ENCODE data around the gene CRIP2.

The CRIP2 gene

GRCh38 chr14:105498430-105499255, 24.0 kb downstream of the CRIP2 start:
- DNase-seq (ENCODE audit: low spot score): no peak

GRCh38 chr14:105499256-105500035, 24.8 kb downstream of the CRIP2 start:
- no peak for DNase-seq (ENCODE audit: low spot score)

- DNase-seq (ENCODE audit: low spot score): no peak
These were observed 25.6 kb downstream of the CRIP2 start for GRCh38 chr14:105500036-105500725.

- no peak for DNase-seq (ENCODE audit: low spot score)
These were observed 26.1 kb downstream of the CRIP2 start for GRCh38 chr14:105500726-105501101.

GRCh38 chr14:105501504-105502291, 27.1 kb downstream of the CRIP2 start:
- DNase-seq (ENCODE audit: low spot score): no peak

GRCh38 chr14:105502446-105503295, 28.1 kb downstream of the CRIP2 start:
- DNase-seq (ENCODE audit: low spot score): no peak

GRCh38 chr14:105503296-105503640, 28.6 kb downstream of the CRIP2 start:
- no peak for DNase-seq (ENCODE audit: low spot score)

- no peak for DNase-seq (ENCODE audit: low spot score)
These were observed 29.5 kb downstream of the CRIP2 start for GRCh38 chr14:105503935-105504692.

GRCh38 chr14:105505101-105505500, 30.5 kb downstream of the CRIP2 start:
- DNase-seq (ENCODE audit: low spot score): no peak

- no peak for DNase-seq (ENCODE audit: low spot score)
These were observed 32.6 kb downstream of the CRIP2 start for GRCh38 chr14:105507247-105507646.

- DNase-seq (ENCODE audit: low spot score): no peak
These were observed 33.4 kb downstream of the CRIP2 start for GRCh38 chr14:105508069-105508468.

GRCh38 chr14:105508601-105509000, 34.0 kb downstream of the CRIP2 start:
- DNase-seq (ENCODE audit: low spot score): no peak

- no peak for DNase-seq (ENCODE audit: low spot score)
These were observed 42.5 kb downstream of the CRIP2 start for GRCh38 chr14:105517096-105517495.

- no peak for DNase-seq (ENCODE audit: low spot score)
These were observed 45.5 kb downstream of the CRIP2 start for GRCh38 chr14:105519946-105520698.

GRCh38 chr14:105525326-105525725, 50.7 kb downstream of the CRIP2 start:
- no peak for DNase-seq (ENCODE audit: low spot score)

GRCh38 chr14:105525861-105526775, 51.5 kb downstream of the CRIP2 start, which contains the start of gene TMEM121:
Gene TMEM121 (plus strand): TSS chr14:105526583. CDS start chr14:105528835, 2,252 bp downstream.
- no peak for DNase-seq (ENCODE audit: low spot score)

GRCh38 chr14:105526776-105527380, 52.3 kb downstream of the CRIP2 start:
- no peak for DNase-seq (ENCODE audit: low spot score)

- DNase-seq (ENCODE audit: low spot score): no peak
These were observed 52.8 kb downstream of the CRIP2 start for GRCh38 chr14:105527381-105527825.
